ENCODE data around the gene NCAN. TPM values are rescaled to one million over a fixed set of nuclear protein-coding genes. Genes with fewer than 3 reads are reported as not detected.

The NCAN gene
- total and polyA plus RNA-seq, 2 of the 8 experiments (the other 6 are each of a cell fraction or from before 2014, with no cell fraction given), result 2.7 TPM

- no peak for TF ChIP-seq CHD7 (IDR thresholded peaks at IDR 0.05; ENCODE audit: insufficient replicate concordance, low read length)
- TF ChIP-seq POLR2AphosphoS5 (IDR thresholded peaks at IDR 0.05; ENCODE audit: low read depth, low read length), result no peak
- TF ChIP-seq CBX8 (IDR thresholded peaks at IDR 0.05; ENCODE audit: borderline replicate concordance, low read depth, low read length), result no peak
- no peak for TF ChIP-seq RAD21 (IDR thresholded peaks at IDR 0.05 in 1 of 2, conservative IDR thresholded peaks at IDR 0.05 in 1 of 2; ENCODE audit: low read depth in 2 of 2, low read length in 2 of 2)
- TF ChIP-seq TCF12 (IDR thresholded peaks at IDR 0.05; ENCODE audit: low read depth, low read length), result no peak
- no peak for TF ChIP-seq GABPA (IDR thresholded peaks at IDR 0.05; ENCODE audit: borderline replicate concordance, insufficient read depth, low read length)
These were observed 26.6 kb downstream of the NCAN start (continued) for GRCh38 chr19:19238126-19238894.
